Inflammatory macrophage treated with lipopolysaccharide for 4 hours (primary cell): Measurements from ENCODE around the gene IQGAP1.
"Not testable (repeated sequence)": the region's sequence is repeated elsewhere in the genome, so short reads cannot be mapped to it uniquely, and the experiment has no call there.

Experiments
- DNase-seq: peaks from one replicate; pipeline ENCODE4 v3.0.0-alpha.2; 2020

IQGAP1 gene

GRCh38 chr15:90493647-90494046 lies 105.6 kb downstream of the IQGAP1 start:
- DNase-seq = no peak

GRCh38 chr15:90495067-90495466 lies 107.0 kb downstream of the IQGAP1 start:
- peak; percentile 31 for DNase-seq

- peak; percentile 79 for DNase-seq
These were observed 108.7 kb downstream of the IQGAP1 start for GRCh38 chr15:90496791-90497190.

GRCh38 chr15:90497376-90497775 lies 109.3 kb downstream of the IQGAP1 start:
- DNase-seq = peak; percentile 21

- DNase-seq = no peak
These were observed 109.9 kb downstream of the IQGAP1 start for GRCh38 chr15:90497912-90498311.

- peak; percentile 58 for DNase-seq
These were observed 112.1 kb downstream of the IQGAP1 start for GRCh38 chr15:90500171-90500570.

GRCh38 chr15:90501898-90502297 lies 113.9 kb downstream of the IQGAP1 start:
- DNase-seq = no peak

- not testable (repeated sequence) for DNase-seq
These were observed 122.7 kb downstream of the IQGAP1 start for GRCh38 chr15:90510781-90511180.

- DNase-seq = not testable (repeated sequence)
These were observed 123.2 kb downstream of the IQGAP1 start for GRCh38 chr15:90511211-90511618.

- DNase-seq = no peak
These were observed 124.2 kb downstream of the IQGAP1 start for GRCh38 chr15:90512276-90512675.

GRCh38 chr15:90512981-90513380 lies 124.9 kb downstream of the IQGAP1 start:
- peak; percentile 50 for DNase-seq

GRCh38 chr15:90513448-90513847 lies 125.4 kb downstream of the IQGAP1 start:
- DNase-seq = no peak

- not testable (repeated sequence) for DNase-seq
These were observed 125.9 kb downstream of the IQGAP1 start for GRCh38 chr15:90513893-90514292.

- no peak for DNase-seq
These were observed 131.6 kb downstream of the IQGAP1 start for GRCh38 chr15:90519688-90520087.

- no peak for DNase-seq
These were observed 132.3 kb downstream of the IQGAP1 start for GRCh38 chr15:90520365-90520764.

GRCh38 chr15:90523373-90523772 lies 135.3 kb downstream of the IQGAP1 start:
- DNase-seq = no peak

- not testable (repeated sequence) for DNase-seq
These were observed 136.2 kb downstream of the IQGAP1 start for GRCh38 chr15:90524018-90524803.

GRCh38 chr15:90529011-90529370 lies 140.9 kb downstream of the IQGAP1 start:
- no peak for DNase-seq

- peak; percentile 65 for DNase-seq
These were observed 141.6 kb downstream of the IQGAP1 start, which contains the start of gene CRTC3 for GRCh38 chr15:90529371-90530249. TSS of gene CRTC3 (plus strand) at chr15:90529923. CDS start at chr15:90530072, 149 bp downstream.

- peak; percentile 27 for DNase-seq
These were observed 142.4 kb downstream of the IQGAP1 start for GRCh38 chr15:90530250-90531051.

- DNase-seq = no peak
These were observed 143.1 kb downstream of the IQGAP1 start for GRCh38 chr15:90531147-90531546.

- no peak for DNase-seq
These were observed 147.2 kb downstream of the IQGAP1 start for GRCh38 chr15:90535254-90535653.

- no peak for DNase-seq
These were observed 151.7 kb downstream of the IQGAP1 start for GRCh38 chr15:90539789-90540188.
